NCI-H510A (cell line): ENCODE results near the gene RFX8.
"Not testable (repeated sequence)": the region's sequence is repeated elsewhere in the genome, so short reads cannot be mapped to it uniquely, and the experiment has no call there.

Source experiments
- DNase-seq: peaks from one replicate; lab custom pipeline; 2025; lab: John Stamatoyannopoulos, UW

RFX8 gene

GRCh38 chr2:101375653-101376052 is 99.3 kb downstream of the RFX8 start:
- no peak for DNase-seq

GRCh38 chr2:101374821-101375561 is 99.9 kb downstream of the RFX8 start:
- DNase-seq = no peak

- no peak for DNase-seq
Measured at GRCh38 chr2:101372792-101373191, 102.1 kb downstream of the RFX8 start.

GRCh38 chr2:101371636-101372035 is 103.3 kb downstream of the RFX8 start:
- DNase-seq = no peak

- DNase-seq = no peak
Measured at GRCh38 chr2:101369100-101369499, 105.8 kb downstream of the RFX8 start.

GRCh38 chr2:101368376-101368775 is 106.5 kb downstream of the RFX8 start:
- DNase-seq = no peak

- no peak for DNase-seq
Measured at GRCh38 chr2:101367508-101367907, 107.4 kb downstream of the RFX8 start.

GRCh38 chr2:101364878-101365277 is 110.0 kb downstream of the RFX8 start:
- no peak for DNase-seq

GRCh38 chr2:101362777-101363176 is 112.1 kb downstream of the RFX8 start:
- DNase-seq = no peak

- DNase-seq = no peak
Measured at GRCh38 chr2:101362316-101362715, 112.6 kb downstream of the RFX8 start.

- no peak for DNase-seq
Measured at GRCh38 chr2:101361522-101361921, 113.4 kb downstream of the RFX8 start.

- DNase-seq = no peak
Measured at GRCh38 chr2:101361121-101361520, 113.8 kb downstream of the RFX8 start.

GRCh38 chr2:101360232-101360631 is 114.7 kb downstream of the RFX8 start:
- no peak for DNase-seq

GRCh38 chr2:101359410-101359954 is 115.4 kb downstream of the RFX8 start:
- no peak for DNase-seq

GRCh38 chr2:101357376-101357775 is 117.5 kb downstream of the RFX8 start:
- DNase-seq = no peak

GRCh38 chr2:101356521-101356920 is 118.4 kb downstream of the RFX8 start:
- no peak for DNase-seq

- DNase-seq = no peak
Measured at GRCh38 chr2:101356055-101356454, 118.9 kb downstream of the RFX8 start.

- DNase-seq = no peak
Measured at GRCh38 chr2:101355401-101356054, 119.4 kb downstream of the RFX8 start.

GRCh38 chr2:101354420-101355311 is 120.2 kb downstream of the RFX8 start:
- no peak for DNase-seq

- DNase-seq = not testable (repeated sequence)
Measured at GRCh38 chr2:101352631-101353030, 122.3 kb downstream of the RFX8 start.

- no peak for DNase-seq
Measured at GRCh38 chr2:101351207-101351606, 123.7 kb downstream of the RFX8 start.

- DNase-seq = no peak
Measured at GRCh38 chr2:101349893-101350662, 124.8 kb downstream of the RFX8 start.
